ENCODE measurements around the gene SORL1.
A peak's percentile ranks its signal among the peaks of the same experiment; 100 is the strongest.

Gene SORL1

GRCh38 chr11:121451178-121451985, 732 bp upstream of the SORL1 start:
- peak; percentile 13 to 31 for DNase-seq (ENCODE audit: low read depth in 1 of 2, low spot score in 1 of 2)

- peak; percentile 18 to 40 for DNase-seq (ENCODE audit: low read depth in 1 of 2, low spot score in 1 of 2)
Observed at GRCh38 chr11:121452609-121453150, 566 bp downstream of the SORL1 start, which contains the start of gene SORL1-AS1. Gene SORL1-AS1, minus strand, starts transcription at chr11:121452967.

DNA sequence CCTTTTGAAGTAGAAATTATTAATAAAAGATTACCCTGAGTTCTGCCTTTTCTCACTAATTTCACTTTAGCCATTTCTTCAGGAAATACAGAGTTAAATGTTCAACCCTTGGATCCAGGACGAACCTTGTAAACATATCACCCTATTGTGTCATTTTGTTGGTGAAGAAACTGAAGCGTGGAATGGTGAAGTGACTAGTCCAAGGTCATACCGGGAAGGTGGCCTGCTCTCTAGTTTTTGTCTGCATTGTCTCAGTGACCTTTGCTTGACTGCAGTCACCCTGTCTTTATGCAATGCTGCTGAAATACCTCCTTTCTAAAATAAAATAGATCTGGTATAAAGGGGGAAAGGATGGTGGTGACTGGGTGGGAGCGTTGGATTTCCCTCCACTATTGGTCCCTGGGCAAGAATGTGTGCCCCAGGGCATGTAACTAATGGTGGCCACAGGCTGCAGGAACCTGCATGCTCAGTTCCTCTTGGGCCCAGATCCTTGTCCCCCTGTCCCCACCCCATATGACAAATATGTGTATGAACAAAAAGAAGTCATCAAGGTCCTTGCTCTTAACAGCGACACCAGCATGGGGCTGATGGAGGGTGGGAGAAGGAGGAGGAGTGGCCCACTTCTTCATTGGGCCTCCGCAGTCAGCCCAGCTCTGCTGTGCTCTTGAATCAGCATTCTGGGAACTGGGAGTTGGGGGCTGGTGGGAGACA, 1.6 kb downstream of the SORL1 start:
- DNase-seq (ENCODE audit: low read depth in 1 of 2, low spot score in 1 of 2), result no peak

DNA sequence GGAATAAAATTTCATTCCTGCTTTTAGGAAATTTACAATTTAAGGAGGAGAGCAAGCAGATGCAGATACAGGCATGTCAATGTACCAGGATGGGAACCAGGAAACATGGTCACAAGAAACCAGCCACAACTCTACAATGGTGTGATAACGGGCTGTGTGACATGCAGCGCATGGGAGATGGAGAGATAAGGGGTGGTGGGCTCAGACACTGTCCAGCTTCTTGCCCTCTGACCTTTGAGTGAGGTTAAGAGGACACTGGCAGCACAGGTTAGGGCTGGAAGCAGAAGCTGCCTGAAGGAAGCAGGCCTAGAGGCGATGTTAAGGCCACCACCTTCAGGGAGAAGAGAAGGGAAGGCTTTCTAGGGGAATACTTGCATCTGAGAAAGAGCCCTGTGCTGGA, 3.0 kb downstream of the SORL1 start:
- no peak for DNase-seq (ENCODE audit: low read depth in 1 of 2, low spot score in 1 of 2)

DNA sequence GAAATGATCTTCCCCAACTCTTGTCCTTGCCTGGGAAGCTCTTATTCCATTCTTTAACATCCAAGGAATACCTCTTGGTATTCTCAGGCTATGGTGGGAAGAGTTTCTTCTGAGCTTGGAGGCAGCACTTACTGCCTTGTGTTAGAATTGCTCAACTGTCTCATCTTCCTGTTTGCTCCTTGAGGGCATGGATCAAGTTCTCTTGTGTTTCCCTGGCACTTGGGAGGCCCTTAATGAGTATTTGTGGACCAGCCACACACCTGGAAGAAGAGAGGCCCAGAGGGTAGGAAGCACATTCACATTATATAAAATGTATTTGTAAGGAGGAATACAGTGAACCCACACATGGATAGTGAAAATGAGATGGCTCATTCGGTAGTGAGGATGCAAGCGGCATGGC, 4.0 kb downstream of the SORL1 start:
- no peak for DNase-seq (ENCODE audit: low read depth in 1 of 2, low spot score in 1 of 2)

DNA sequence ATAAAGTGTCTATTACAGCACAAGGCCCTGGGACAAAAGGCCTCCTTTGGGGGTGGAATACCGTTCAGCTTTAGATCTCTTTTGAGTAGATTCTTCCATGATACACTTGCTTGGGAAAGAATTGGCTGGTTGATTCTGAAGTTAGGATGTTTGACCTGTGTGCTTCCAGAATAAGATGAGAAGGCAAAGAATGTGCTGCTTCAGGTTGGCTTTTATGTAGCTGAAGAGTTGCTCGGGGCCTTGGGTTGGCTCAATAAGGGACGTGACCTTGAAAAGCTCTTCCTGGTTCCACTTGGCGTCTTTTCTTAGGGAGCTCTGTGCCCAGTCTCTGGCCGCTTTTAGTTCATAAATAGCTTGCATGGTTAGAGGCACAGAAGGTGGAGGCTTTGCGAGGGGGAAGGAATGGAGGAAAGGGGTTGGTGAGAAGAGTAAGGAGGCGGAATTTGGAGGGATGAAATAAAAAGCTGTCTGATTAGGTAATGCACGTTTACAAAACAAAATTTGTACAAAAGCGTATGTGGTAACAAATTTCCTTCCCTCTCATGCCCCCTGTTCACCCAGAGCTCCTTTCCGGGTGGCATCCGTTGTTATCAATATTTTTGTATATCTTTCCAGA, 4.8 kb downstream of the SORL1 start:
- no peak for DNase-seq (ENCODE audit: low read depth in 1 of 2, low spot score in 1 of 2)

- no peak for DNase-seq (ENCODE audit: low read depth in 1 of 2, low spot score in 1 of 2)
Observed at GRCh38 chr11:121458551-121458950, 6.4 kb downstream of the SORL1 start.

GRCh38 chr11:121459413-121460017, 7.4 kb downstream of the SORL1 start:
- DNase-seq (ENCODE audit: low read depth in 1 of 2, low spot score in 1 of 2), result no peak

GRCh38 chr11:121460941-121461514, 8.9 kb downstream of the SORL1 start:
- no peak for DNase-seq (ENCODE audit: low read depth in 1 of 2, low spot score in 1 of 2)

DNA sequence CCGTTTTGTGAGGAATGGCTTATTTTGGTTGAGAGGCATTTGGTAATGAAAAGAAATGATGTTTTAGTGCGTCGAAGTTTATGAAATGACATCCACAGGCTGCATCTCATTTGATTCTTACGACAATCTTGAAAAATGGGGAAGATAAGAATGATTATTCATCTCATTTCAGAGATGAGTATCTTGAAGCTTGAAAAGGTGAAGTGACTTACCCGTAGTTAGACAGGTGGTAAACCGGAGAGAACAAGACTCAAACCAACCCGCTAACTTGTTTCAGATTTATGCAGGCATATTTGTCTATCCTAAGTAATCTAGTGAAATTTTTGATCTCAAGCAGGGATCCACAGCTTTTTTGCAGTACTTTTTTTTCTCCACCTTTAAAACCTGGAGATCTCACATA, 9.7 kb downstream of the SORL1 start:
- DNase-seq (ENCODE audit: low read depth in 1 of 2, low spot score in 1 of 2), result no peak

GRCh38 chr11:121463689-121464335, 11.7 kb downstream of the SORL1 start:
- no peak for DNase-seq (ENCODE audit: low read depth in 1 of 2, low spot score in 1 of 2)

DNA sequence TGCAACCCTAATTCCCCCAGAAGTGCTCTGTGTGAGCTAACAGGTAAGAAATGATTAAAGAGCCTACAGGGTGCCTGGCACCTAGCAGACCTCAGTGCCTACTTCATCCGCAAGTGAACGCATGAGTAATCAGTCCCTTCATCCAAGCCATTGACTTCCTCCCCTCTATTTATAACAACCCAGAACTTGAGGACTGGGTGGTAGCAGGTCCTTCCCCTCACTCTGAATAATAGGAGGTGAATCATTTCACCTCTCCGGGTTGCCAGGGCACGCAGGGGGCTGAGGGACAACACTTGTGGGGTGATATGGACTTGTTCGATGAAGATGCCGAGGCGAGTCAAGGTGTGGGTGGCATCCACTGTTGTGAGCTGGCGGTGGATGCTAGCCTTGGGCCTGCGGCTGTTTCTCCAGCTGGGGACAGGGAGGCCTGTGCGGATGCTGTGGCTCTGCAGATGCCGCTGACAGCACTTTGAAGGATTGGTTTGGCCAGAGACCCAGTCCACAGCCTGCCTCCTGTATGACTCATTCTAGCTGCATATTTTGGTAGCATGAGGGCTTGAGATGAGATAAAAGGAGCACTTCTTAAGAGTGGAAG, 12.3 kb downstream of the SORL1 start:
- DNase-seq (ENCODE audit: low read depth in 1 of 2, low spot score in 1 of 2), result peak; percentile 50 to 60

GRCh38 chr11:121465709-121466062, 13.6 kb downstream of the SORL1 start:
- DNase-seq (ENCODE audit: low read depth in 1 of 2, low spot score in 1 of 2), result no peak

DNA sequence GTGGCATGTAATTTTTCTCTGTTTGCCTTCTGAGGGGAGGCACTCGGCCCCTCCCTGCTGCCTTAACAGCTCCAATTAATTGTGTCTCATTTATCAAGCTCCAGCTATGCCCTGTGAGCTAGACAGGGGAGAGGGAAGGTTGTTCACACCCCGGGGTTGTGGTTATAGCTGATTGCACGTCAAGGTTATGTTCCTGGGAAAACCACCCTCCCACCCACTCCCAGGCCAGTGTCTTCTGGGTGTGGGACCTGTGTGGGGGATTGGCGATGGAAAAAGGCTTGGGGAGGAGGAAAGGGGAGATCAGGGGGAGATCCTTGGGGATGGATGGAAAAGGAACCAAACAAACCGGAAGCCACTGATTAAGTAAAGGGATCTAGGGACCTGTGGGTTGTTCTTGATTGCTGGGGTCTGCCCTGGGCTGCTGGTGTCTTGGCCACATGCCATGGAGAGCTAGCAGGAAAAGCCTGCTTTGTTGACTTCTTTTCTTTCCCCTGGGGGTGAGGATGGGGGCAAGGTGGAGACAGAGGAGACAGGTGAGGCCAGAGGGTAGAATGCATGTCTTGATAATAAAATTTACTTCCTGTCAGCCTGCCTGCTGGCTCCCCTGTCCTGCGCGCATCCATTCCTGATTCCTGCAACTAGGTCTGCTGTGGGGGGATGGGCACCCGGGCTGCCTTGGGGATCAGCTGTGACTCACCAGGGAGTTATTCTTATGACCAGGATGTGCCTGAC, 14.1 kb downstream of the SORL1 start:
- peak in 1 of 2 donors; percentile 19 for DNase-seq (ENCODE audit: low read depth in 1 of 2, low spot score in 1 of 2)

DNA sequence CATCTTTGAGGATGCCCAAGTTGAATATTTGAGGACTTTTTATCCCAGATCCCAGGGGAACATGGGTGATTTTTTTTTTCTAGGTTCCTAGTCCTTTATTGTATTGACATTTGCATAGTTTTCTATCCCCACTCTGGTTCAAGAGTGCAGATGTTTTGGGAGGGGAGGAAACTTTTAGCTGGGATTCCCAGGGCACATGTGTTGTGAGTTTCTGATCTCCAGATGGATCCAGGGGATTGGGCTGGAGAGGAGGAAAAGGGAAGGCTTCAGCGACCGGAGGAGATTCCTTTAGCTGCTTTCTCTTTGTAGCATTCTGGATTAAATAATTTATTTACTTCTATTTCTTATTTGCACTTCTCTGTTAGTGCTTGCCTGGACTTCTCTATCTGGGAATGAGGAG, 15.4 kb downstream of the SORL1 start:
- no peak for DNase-seq (ENCODE audit: low read depth in 1 of 2, low spot score in 1 of 2)

DNA sequence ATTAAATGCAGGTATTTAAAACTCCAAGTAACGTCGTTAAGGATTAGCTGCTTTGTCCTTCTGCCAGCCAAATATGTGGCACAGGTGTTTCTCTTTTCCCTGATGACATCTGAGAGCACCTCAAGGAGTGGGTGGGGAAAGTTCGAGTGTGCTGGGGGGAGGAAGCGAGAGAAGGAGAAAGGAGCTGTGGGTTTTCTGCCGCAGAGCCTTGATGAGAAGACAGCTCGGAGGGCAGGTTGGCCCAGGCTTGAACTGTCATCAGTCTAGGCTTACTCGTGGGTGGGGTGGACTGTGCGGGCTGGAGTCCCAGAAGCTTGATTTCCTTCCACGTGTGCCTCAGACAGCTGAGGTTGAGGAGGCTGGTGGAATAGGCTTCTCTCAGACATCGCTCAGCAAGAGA, 15.9 kb downstream of the SORL1 start:
- peak; percentile 51 to 63 for DNase-seq (ENCODE audit: low read depth in 1 of 2, low spot score in 1 of 2)

GRCh38 chr11:121469910-121470309, 17.8 kb downstream of the SORL1 start:
- no peak for DNase-seq (ENCODE audit: low read depth in 1 of 2, low spot score in 1 of 2)

GRCh38 chr11:121471167-121471566, 19.1 kb downstream of the SORL1 start:
- DNase-seq (ENCODE audit: low read depth in 1 of 2, low spot score in 1 of 2), result no peak

DNA sequence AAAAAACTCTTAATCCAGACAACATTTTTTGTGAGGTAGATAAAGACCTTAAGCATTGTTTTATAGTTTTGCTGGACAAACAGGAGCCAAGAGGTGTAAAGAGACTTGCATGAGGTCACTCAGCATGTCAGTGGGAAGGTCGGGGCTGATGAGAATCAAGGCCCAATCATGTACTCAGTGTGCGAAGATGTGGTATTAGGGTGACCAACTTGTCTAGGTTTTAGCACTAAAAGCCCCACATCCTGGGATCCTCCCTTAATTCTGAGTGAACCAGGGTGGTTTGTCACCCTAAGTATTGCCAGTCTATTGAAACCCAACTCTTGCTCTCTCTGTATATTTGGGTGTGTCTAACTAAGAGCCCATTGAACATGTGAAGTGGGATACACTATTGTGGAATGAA, 20.2 kb downstream of the SORL1 start:
- no peak for DNase-seq (ENCODE audit: low read depth in 1 of 2, low spot score in 1 of 2)

Measured in activated T-helper 1 cell treated with anti-CD3 and anti-CD28 coated beads, Interleukin-2, amount 50 U/mL, for 16 hours (primary cell).